Astrocyte (in vitro differentiated cells and primary cell): ENCODE data around the gene CSF1R.

ENCODE experiments used
- CTCF ChIP-seq: IDR thresholded peaks from 2 replicates; pipeline ENCODE4 v1.5.1; 2011; ENCODE audit warnings: low read depth, mild to moderate bottlenecking, inconsistent platforms, low read length, moderate library complexity; ENCODE audit not compliant: insufficient read depth
- EZH2 ChIP-seq: IDR thresholded peaks from 2 replicates; pipeline ENCODE4 v1.6.1; 2012; ENCODE audit warnings: mild to moderate bottlenecking, low read length, inconsistent platforms; ENCODE audit not compliant: insufficient read depth

- TF ChIP-seq CTCF (no peak), EZH2 (no peak)
These were observed 26.7 kb downstream of the CSF1R start for GRCh38 chr5:150059623-150060022.
